ENCODE measurements around the gene PRKCB. TPM values are rescaled to one million over a fixed set of nuclear protein-coding genes. Genes with fewer than 3 reads are reported as not detected.

The PRKCB gene
- polyA plus RNA-seq, 3 donors = 57.4 to 87.4 (median 75.5) TPM

DNA sequence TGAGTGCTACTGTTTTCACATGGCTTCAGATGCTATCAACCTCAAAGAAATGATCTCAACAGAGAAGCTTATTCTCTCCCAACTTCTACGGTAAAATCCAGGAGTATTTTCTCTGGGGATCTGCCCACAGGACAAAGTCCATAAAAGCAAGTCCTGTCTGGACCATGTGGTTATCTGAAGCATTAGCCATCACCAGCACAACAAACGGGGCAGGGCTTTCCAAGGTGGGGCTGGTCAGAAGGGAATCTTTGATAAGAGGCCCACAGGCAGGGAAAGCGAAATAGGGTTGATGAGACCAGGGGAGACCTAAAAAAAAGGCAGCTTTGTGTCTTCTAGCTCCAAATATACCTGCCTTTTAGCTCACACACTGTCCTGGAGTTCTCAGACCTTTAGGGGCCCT lies 381.7 kb downstream of the PRKCB start:
- intact Hi-C loops (cut with micrococcal nuclease) = no loop called here
- H3K27me3 ChIP-seq (ENCODE audit: control insufficient read depth in 2 of 2, insufficient read depth in 2 of 2, low read length in 2 of 2) = no peaks in the 10 kb centered on the region
- peaks cover 66 to 93% of the 10 kb centered on the region in 2 donors for H3K36me3 ChIP-seq (replicated peaks in 1 of 2; ENCODE audit: control insufficient read depth in 1 of 2, insufficient read depth in 2 of 2, low read length in 2 of 2)

DNA sequence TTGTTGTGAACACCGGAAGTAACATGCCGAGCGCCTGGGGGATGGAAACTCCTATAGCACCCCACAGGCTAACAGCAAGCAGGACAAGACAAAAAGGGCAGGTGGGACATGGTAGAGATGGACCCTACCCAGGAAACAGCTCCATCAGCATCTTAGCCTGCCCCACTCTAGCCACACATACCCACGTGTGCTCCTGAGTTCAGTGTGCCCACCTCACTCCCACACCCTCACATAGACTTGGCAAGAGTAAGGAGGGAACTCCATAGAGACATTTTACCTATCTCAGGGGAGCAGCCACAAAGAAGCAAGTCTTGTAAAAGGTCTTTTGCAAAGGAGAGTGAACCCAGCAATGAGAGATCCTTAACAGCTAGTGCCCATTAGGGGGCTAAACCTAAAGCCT lies 382.5 kb downstream of the PRKCB start:
- TF ChIP-seq CTCF (IDR thresholded peaks at IDR 0.05) = no peak
- Histone ChIP-seq H2AFZ (ENCODE audit: insufficient read depth, low read depth, low read length, poor library complexity, severe bottlenecking) (no peak overlapping the region), H3K36me3 (replicated peaks in 1 of 2; ENCODE audit: control insufficient read depth in 1 of 2, insufficient read depth in 2 of 2, low read length in 2 of 2) (peaks cover 60 to 88% of the 10 kb centered on the region in 2 donors), H3K9me3 (replicated peaks in 1 of 2; ENCODE audit: control insufficient read depth in 1 of 2, insufficient read depth in 1 of 2, low read length in 2 of 2) (no peaks in the 10 kb centered on the region), H3K27me3 (ENCODE audit: control insufficient read depth in 2 of 2, insufficient read depth in 2 of 2, low read length in 2 of 2) (no peaks in the 10 kb centered on the region), H4K20me1 (ENCODE audit: insufficient read depth, low read length) (no peaks in the 10 kb centered on the region), H3K4me3 (replicated peaks in 1 of 3; ENCODE audit: low read depth in 2 of 3, low read length in 3 of 3) (no peak overlapping the region), H3K79me2 (ENCODE audit: insufficient read depth, low read length) (no peaks in the 10 kb centered on the region), H3K27ac (ENCODE audit: low read depth in 1 of 2, low read length in 2 of 2) (no peak overlapping the region), H3K4me1 (ENCODE audit: control insufficient read depth in 1 of 2, insufficient read depth in 2 of 2, low read length in 2 of 2) (no peaks in the 10 kb centered on the region), H3K4me2 (replicated peaks; ENCODE audit: extremely low read depth, low read length, poor library complexity, severe bottlenecking) (no peak overlapping the region), H3K9ac (ENCODE audit: insufficient read depth, low read length, poor library complexity, severe bottlenecking) (no peak overlapping the region)
- Mint-ChIP-seq H3K4me1 (no peaks in the 10 kb centered on the region), H3K27ac (no peak overlapping the region), H3K27me3 (ENCODE audit: low read depth in 3 of 3) (no peaks in the 10 kb centered on the region), H3K4me3 (no peak overlapping the region), H3K36me3 (peaks cover 73 to 84% of the 10 kb centered on the region in 2 donors), H3K9me3 (peaks cover 0 to 9% (median 0%) of the 10 kb centered on the region in 7 donors)
- no peak for DNase-seq
- no CpG with 5 or more reads among the region's 4 CpGs for WGBS (ENCODE audit: insufficient coverage)
- intact Hi-C loops (cut with micrococcal nuclease) = no loop called here

More for the DNA sequence above, 381.7 kb downstream of the PRKCB start:
- H3K4me1 ChIP-seq (ENCODE audit: control insufficient read depth in 1 of 2, insufficient read depth in 2 of 2, low read length in 2 of 2) = no peaks in the 10 kb centered on the region
- Mint-ChIP-seq H3K4me1 (no peaks in the 10 kb centered on the region), H3K27ac (peak overlapping the region in 1 of 7 donors; percentile 43), H3K36me3 (peaks cover 73 to 86% of the 10 kb centered on the region in 2 donors), H3K9me3 (peaks cover 0 to 9% (median 0%) of the 10 kb centered on the region in 7 donors), H3K27me3 (ENCODE audit: low read depth in 3 of 3) (no peaks in the 10 kb centered on the region), H3K4me3 (no peak overlapping the region)
- 100% methylated on average over 1 of the region's 3 CpGs for WGBS (ENCODE audit: insufficient coverage)
- H3K4me2 ChIP-seq (replicated peaks; ENCODE audit: extremely low read depth, low read length, poor library complexity, severe bottlenecking) = no peak overlapping the region
- H3K27ac ChIP-seq (ENCODE audit: low read depth in 1 of 2, low read length in 2 of 2) = no peak overlapping the region
- no peak overlapping the region for H2AFZ ChIP-seq (ENCODE audit: insufficient read depth, low read depth, low read length, poor library complexity, severe bottlenecking)
- H3K79me2 ChIP-seq (ENCODE audit: insufficient read depth, low read length) = no peaks in the 10 kb centered on the region
- no peak for TF ChIP-seq CTCF (IDR thresholded peaks at IDR 0.05)
- H3K9ac ChIP-seq (ENCODE audit: insufficient read depth, low read length, poor library complexity, severe bottlenecking) = no peak overlapping the region
- no peaks in the 10 kb centered on the region for H4K20me1 ChIP-seq (ENCODE audit: insufficient read depth, low read length)
- H3K4me3 ChIP-seq (replicated peaks in 1 of 3; ENCODE audit: low read depth in 2 of 3, low read length in 3 of 3) = no peak overlapping the region
- no peak for DNase-seq
- no peaks in the 10 kb centered on the region for H3K9me3 ChIP-seq (replicated peaks in 1 of 2; ENCODE audit: control insufficient read depth in 1 of 2, insufficient read depth in 1 of 2, low read length in 2 of 2)

All from CD14-positive monocyte (primary cell).